Psoas muscle (tissue), 8 donors: Measurements from ENCODE around the gene LCP1. TPM values are rescaled to one million over a fixed set of nuclear protein-coding genes. Genes with fewer than 3 reads are reported as not detected.
A peak's percentile ranks its signal among the peaks of the same experiment; 100 is the strongest.

Experiments used
- ATAC-seq, 4 donors: fragments of 200-7000 bp; cut with Tn5 transposase; one replicate each; pipeline ENCODE4 v1.9.1; 2020; ENCODE audit warnings: moderate library complexity in 3 of 4, mild to moderate bottlenecking in 2 of 4
- DNase-seq, 2 donors: peaks; one replicate each; pipeline ENCODE4 v3.0.0-alpha.2; 2020
- H3K27ac ChIP-seq: fragments of 200-600 bp; one replicate; pipeline ENCODE4 v1.8.0; 2022
- H3K27me3 ChIP-seq, 3 donors: fragments of 200-600 bp in 1 of 3; one replicate each; pipeline versions ENCODE4 v1.6.1 to v1.8.0; 2013 to 2022; ENCODE audit warnings: low read length in 2 of 3, mild to moderate bottlenecking in 2 of 3, moderate library complexity in 1 of 3; ENCODE audit not compliant: insufficient read depth in 3 of 3
- H3K36me3 ChIP-seq, 2 donors: fragments of 200-600 bp in 1 of 2; one replicate each; pipeline versions ENCODE4 v1.6.1 to v1.8.0; 2013 to 2022; ENCODE audit warnings: low read depth in 1 of 2, mild to moderate bottlenecking in 1 of 2, moderate library complexity in 1 of 2; ENCODE audit not compliant: insufficient read depth in 1 of 2
- H3K4me1 ChIP-seq: fragments of 200-600 bp; one replicate; pipeline ENCODE4 v1.8.0; 2022
- H3K4me3 ChIP-seq: fragments of 200-600 bp; one replicate; pipeline ENCODE4 v1.8.0; 2022; ENCODE audit warnings: mild to moderate bottlenecking
- H3K9me3 ChIP-seq: fragments of 200-600 bp; one replicate; pipeline ENCODE4 v1.8.0; 2022
- CTCF ChIP-seq: fragments of 200-600 bp; IDR thresholded peaks from one replicate; pipeline ENCODE4 v1.8.0; 2022; ENCODE audit warnings: antibody characterized with exemption
- WGBS, 3 donors: extraction: QIAGEN DNeasy Blood & Tissue Kit; methylation state at CpG; one replicate each; pipeline versions ENCODE4 v1.1.6 to v1.1.7; 2013; 5-methylcytosine and 5-hydroxymethylcytosine counted together
- intact Hi-C, 2 donors: fragments of 100-400 bp; cut with DNase I; formaldehyde crosslinking; loops; one replicate each; pipeline versions ENCODE4 v1.11.0 to v1.14.2; 2022
- polyA plus RNA-seq, 3 donors: library from polyadenylated mRNA; stranded (reverse); fragments of 200-250 nt; gene quantifications; one replicate each; pipeline ENCODE4 v1.2.3, GENCODE V29; 2013
- total RNA-seq, 4 donors: library from RNA; stranded (reverse); fragmentation: NEBNext Ultra II Directional in 2 of 4; extraction: Animal tissue kit (Norgen Biotek cat#: 25700) in 2 of 4; gene quantifications; one replicate each; pipeline versions ENCODE4 v1.2.1 to v1.2.4, GENCODE V29; 2021 to 2023
- donor health status: healthy with polysubstance abuse.
- donor health status: DM: no; HTN: no; CAD: no; lungs with moderate emphysema.
- donor health status: Bipolar disorder and iron deficiency.
- donor health status: healthy.
- donor health status: DM: yes; HTN: yes; CAD: no.
- donor health status: DM: no; HTN: no; CAD: no.
- donor health status: DM: no; HTN: no; CAD: no.
- donor health status: DM: yes; HTN: yes; CAD: no.

The LCP1 gene
- total and polyA plus RNA-seq, 7 donors = 2.0 to 14.8 (median 8.0) TPM

GRCh38 chr13:46102255-46102605 is 79.7 kb downstream of the LCP1 start:
- DNase-seq (no peak), ATAC-seq (no peak)
- TF ChIP-seq CTCF = no peak
- no peaks in the 10 kb centered on the region for H3K27me3 ChIP-seq
- intact Hi-C loops = no loop called here
- H3K4me1 ChIP-seq = peaks cover 9% of the 10 kb centered on the region
- no peaks in the 10 kb centered on the region for H3K9me3 ChIP-seq
- H3K4me3 ChIP-seq = no peak overlapping the region
- no peak overlapping the region for H3K27ac ChIP-seq
- H3K36me3 ChIP-seq = no peaks in the 10 kb centered on the region

- no peak for ATAC-seq
- 74 to 80% (median 74%) methylated on average over 8 of the region's 8 CpGs for WGBS, 3 donors
- no peak for DNase-seq
- peaks cover 9% of the 10 kb centered on the region for H3K4me1 ChIP-seq
- intact Hi-C loops = no loop called here
- no peak overlapping the region for H3K4me3 ChIP-seq
- no peaks in the 10 kb centered on the region for H3K36me3 ChIP-seq
- H3K9me3 ChIP-seq = no peaks in the 10 kb centered on the region
- H3K27ac ChIP-seq = no peak overlapping the region
- TF ChIP-seq CTCF = no peak
- H3K27me3 ChIP-seq = no peaks in the 10 kb centered on the region
Measured at GRCh38 chr13:46101484-46102254, 80.3 kb downstream of the LCP1 start.

DNA sequence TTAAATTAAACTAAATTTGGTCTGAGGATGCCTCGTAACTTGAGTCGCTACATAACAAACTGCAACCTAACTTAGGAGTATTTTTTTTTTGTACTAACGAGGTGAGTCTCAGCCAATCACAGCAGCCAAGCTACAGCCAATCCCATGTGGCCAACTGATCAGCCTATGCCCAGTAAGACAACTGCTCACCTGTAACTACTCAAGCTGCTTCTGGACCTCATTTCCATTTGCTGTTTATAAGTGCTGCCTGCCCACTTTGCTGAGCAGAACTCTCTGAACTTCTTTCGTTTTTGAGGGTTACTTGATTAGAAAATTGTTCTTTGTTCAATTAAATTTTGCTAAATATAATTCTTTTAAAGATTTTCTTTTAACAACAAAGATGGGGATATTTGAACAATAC is 81.0 kb downstream of the LCP1 start:
- intact Hi-C loops = no loop called here
- H3K27ac ChIP-seq = no peak overlapping the region
- no peaks in the 10 kb centered on the region for H3K36me3 ChIP-seq
- WGBS, 3 donors = 88 to 91% (median 89%) methylated on average over 4 of the region's 4 CpGs
- H3K4me1 ChIP-seq = peaks cover 9% of the 10 kb centered on the region
- no peak for DNase-seq
- no peaks in the 10 kb centered on the region for H3K9me3 ChIP-seq
- TF ChIP-seq CTCF = no peak
- no peak overlapping the region for H3K4me3 ChIP-seq
- no peak for ATAC-seq
- no peaks in the 10 kb centered on the region for H3K27me3 ChIP-seq

GRCh38 chr13:46100191-46100815 is 81.7 kb downstream of the LCP1 start:
- WGBS, 3 donors = 73 to 84% (median 79%) methylated on average over 1 of the region's 1 CpG
- DNase-seq (no peak), ATAC-seq (peak in 3 of 4 donors; percentile 53 to 72 (median 69))
- Histone ChIP-seq H3K36me3 (no peaks in the 10 kb centered on the region), H3K4me3 (no peak overlapping the region), H3K9me3 (no peaks in the 10 kb centered on the region), H3K27me3 (no peaks in the 10 kb centered on the region), H3K4me1 (peaks cover 9% of the 10 kb centered on the region), H3K27ac (no peak overlapping the region)
- TF ChIP-seq CTCF = no peak
- intact Hi-C loops = no loop called here
